Epidermal melanocyte (primary cell): ENCODE measurements around the gene SFT2D1.

Source experiments
- DNase-seq: peaks from one replicate; pipeline ENCODE4 v3.0.0; 2011; ENCODE audit warnings: low spot score; ENCODE audit not compliant: insufficient read length

The SFT2D1 gene

GRCh38 chr6:166307082-166308032 lies 35.0 kb downstream of the SFT2D1 start:
- no peak for DNase-seq

DNA sequence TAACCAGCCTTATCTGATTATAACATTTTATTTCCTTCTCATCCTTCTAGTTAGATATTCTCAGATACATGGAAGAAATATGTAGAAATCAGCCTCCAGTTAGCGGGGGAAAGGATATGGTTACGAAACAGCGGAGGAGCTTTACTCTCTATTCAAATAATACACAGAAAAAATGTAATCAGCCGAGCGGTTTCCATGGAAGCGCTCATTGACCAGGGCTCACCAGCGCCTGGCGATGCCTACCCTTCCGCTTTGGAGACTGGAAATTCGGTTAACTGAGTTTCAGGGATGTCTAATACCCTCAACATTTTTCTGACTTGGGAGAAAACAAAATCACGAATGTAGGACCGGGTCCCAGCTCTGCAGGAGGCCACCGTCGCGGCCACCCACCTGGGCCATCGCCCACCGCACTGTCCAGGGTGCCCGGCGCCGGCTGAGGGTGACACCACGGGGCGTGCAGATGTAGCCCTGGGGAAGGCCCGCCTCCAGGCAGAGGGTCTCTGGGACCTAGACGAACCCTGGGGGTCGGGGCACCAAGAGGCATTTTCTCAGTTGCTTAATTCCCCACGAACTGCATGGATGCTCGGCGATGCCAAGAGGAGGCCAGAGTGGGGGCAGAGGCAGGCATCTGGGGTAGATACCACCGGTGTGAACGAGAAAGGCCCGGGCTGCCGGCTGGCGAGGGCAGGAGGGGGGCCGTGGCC lies 35.8 kb downstream of the SFT2D1 start:
- DNase-seq: no peak

GRCh38 chr6:166305562-166306117 lies 36.7 kb downstream of the SFT2D1 start:
- DNase-seq: no peak

DNA sequence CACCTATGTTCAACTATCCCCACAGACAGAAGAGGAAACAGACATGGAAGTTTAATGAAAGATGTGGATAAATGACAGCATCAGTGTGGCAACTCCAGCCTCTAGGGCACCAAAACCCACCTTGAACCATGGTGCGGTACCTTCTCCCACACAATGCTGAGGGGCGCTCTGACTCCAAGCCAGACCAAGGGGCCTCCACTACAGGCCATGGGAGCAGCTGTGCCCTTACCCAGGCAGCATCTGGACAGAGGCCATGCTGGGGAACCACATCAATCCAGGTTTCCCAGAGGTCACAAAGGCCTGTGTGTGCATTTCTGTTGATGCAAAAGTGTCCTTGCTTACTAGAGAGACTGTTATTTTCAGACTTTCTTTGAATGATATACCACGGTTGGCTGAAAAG lies 38.2 kb downstream of the SFT2D1 start:
- DNase-seq: no peak

DNA sequence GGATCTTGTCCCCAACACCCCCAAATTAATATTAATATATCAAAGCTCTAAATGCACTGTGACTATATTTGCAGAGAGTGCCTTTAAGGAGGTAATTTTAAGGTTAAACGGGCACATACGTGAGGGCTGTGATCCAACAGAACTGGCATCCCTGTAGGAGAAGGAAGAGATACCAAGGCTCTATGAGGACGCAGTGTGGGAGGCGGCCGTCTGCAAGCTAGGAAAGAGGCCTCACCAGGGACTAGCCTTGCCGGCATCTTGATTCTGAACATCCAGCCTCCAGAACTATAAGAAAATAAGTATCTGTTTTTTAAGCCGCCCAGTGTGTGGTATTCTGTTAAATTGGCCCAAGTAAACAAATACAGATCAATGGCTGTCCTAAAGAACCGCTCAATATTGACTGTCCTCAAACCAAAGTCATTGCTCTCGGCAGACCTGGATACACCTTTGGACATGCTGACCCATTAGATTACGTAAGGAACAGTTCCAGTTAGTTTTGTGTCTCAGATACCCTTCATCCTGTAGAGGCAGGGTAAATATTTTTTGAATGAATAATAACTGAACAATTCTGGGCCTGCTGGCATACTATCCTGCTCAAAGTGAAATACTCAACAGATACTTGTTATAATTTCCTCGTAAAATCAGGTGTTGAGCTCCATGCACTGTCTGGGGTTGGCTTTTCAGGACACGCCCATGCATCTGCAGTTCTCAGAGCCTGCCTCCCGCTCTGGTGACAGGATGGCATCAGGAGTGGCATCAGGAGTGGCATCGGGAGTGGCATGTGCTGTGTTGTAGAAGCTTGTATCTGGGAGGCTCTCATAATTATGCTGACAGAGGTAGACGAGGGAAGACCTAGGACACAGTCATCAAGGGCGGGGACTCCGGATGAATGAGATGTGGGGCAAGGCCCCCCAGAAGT lies 40.5 kb downstream of the SFT2D1 start:
- DNase-seq: no peak

DNA sequence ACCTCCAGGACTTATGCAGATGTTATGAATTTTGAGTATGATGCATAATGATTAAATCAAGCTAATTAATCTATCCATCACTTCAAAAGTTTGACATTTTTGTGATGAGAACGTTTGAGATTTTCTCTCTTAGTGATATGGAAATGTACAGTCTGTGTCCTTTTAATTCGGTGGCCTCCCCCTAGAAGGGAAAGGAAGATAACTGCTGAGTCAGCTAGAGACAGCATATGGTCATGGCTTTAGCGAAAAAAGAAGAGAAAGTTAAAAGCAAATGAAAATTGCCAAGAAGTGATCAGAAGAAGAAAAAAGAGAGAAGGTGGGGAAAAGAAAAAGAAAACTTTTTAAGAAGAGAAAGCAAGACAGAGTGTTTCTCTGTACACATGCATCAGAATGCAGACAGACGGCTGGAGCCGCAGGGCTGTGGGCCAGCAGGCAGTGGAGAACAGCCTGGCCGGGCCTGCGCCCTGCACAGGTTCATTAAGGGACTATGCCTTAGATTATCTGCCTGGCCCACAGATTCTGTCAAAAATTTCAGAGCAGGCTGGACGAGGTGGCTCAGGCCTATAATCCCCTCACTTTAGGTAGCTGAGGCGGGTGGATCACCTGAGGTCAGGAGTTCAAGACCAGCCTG lies 41.9 kb downstream of the SFT2D1 start:
- DNase-seq: no peak

DNA sequence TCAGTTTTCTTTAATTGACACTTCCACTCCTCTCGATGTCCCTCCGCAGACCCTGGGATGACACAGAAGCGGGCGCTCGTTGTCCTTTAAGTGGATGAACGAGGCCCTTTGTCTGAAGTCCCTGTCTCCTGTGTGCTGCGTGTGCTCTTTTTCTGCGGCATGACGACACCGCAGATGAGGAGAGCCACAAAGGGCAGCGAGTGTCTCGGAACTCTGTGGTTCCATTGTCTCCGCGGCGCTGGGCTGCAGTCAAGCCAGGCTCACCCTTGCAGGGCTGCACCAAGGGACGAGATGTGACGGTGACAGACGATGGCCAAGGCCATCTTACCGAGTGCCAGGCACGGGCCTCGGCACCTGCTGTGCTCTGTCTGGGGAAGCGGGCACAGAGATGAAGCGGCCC lies 44.7 kb downstream of the SFT2D1 start:
- no peak for DNase-seq

DNA sequence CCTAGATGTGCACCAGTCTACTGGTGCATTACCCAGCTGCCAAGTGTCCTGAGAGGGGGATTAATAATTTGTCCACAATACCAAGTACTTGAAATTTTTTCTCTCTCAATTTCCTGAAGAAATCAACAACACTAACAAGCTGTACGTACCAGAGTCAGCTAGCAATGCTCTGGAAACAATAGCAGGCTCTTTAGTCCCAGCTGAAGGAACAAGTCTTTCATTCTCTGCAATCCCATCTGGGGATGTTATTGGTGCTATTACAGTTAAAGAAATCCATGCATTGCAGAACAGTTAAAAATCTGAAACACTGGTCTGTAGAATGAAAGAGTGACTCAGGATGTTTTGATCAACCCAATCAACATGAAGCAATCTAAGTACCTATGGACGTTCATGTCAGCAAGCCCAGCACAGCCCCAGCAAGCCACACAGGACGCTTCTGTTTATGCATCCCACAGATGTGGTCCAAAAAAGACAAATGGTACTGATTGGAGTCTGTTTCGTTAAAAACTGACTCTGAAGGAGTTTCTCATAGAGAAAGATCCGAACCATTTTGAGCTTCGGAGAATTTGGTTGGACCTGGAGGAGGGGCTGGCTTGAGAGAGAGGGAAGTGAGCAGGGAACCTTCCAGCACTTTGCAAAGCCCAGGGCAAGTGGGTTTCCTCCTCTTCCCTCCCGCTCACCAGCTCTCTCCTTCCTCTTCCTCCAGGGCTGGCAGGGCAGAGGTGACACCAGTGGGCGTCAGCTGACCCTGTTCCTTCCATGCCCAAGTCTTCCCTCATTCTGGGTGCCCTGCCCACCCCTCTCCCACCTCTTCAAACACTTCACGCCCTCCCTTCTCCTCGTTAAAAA lies 46.1 kb downstream of the SFT2D1 start:
- no peak for DNase-seq

DNA sequence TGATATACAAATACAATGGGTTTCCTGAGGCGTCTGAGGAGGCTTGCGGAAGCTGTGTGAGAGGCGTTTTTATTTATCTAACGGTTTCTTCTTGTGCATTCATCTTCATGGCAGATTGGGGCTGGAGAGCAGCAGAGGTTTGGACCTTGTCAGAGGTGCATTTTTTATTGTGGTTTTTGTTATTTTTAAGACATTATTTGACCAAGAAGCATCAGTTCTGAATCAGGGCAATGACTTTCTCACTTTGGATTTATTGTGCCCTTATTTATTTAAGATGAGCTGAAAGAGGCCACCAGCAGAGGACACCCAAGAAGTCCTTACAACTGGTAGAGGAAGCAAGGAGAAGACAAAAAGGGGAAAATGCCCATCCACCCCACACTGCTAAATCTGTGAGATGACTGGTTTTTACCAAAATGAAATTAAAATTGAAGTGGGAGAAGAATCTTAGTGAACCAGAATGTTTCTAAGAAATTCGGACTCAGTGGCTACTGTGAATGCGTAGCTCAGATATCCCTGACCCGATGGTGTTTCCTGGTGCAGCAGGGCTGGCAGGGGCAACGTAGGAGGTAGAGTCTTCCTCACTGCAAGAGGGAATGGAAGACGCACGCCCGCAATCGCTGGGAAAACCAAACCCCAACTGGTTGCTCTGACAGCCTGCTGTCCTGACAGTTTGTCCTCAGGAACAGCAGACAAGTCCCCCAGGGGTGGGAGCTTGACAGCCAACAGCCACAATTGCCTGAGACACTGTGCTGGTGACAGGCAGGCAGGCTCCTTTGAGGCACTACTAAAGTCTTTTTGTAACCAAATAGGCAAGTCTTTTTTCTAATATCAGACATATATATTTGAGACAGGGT lies 48.4 kb downstream of the SFT2D1 start:
- no peak for DNase-seq

DNA sequence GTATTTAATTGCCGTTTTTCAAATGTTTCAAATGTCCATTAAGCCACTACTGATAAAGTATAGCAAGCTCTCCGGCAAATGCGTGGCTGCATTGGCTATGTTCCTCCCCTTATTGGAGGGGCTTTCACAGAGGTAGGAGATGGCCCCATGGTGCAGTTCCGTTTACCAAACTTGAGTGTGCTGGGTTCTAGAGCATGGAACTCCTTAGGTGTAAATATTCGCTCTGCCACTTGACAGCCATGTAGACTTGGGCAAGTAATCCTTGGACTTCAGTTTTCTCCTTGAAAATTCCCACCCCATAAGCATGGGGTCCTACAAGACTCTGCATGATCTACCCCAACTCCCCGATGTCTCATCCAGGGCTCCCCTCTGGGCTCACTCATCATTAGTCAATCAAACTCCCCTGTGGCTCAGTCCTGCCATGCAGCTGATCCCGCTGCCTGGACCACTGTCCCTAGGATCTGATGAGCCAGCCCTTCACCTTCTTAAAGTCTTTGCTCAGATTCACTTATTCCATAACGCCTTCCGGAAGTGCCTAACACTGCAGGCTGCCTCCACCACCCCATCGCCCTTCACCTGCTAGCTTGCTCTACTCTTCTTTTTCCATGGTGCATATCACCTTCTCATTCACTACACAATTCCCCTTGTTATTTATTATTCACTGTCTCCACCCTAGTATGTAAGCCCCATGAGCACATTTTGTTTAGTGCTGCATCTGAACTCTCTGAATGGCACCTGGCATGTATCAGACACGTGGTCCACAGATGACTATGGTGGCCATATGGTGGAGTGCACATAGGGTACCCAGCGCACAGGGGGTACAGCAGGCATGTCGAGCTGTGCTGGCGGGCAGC lies 52.9 kb downstream of the SFT2D1 start:
- no peak for DNase-seq

GRCh38 chr6:166286839-166287271 lies 55.5 kb downstream of the SFT2D1 start:
- no peak for DNase-seq

GRCh38 chr6:166285233-166285632 lies 57.1 kb downstream of the SFT2D1 start:
- DNase-seq: no peak

- DNase-seq: no peak
Observed at GRCh38 chr6:166284640-166285039, 57.7 kb downstream of the SFT2D1 start.

- no peak for DNase-seq
Observed at GRCh38 chr6:166282394-166283032, 59.8 kb downstream of the SFT2D1 start.

DNA sequence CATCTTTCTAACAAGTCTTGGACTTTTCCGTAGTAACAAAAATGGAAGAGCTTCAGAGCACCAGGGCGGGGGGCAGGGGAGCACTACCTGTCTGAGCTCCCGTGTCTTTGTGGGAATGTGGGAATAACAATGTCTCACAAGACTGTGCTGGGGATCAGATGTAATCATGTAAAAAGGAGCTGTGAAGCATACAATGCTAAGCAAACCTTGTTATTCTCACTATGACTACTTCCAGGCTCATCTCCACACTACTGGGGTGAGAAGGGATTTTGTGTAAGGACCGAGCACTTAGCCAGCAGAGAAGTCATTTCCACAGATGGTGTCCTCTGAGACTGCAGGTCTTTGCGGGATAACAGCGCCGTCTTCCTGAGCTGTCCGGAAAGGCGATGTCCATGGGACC lies 61.2 kb downstream of the SFT2D1 start:
- DNase-seq: no peak

GRCh38 chr6:166279393-166279679 lies 63.0 kb downstream of the SFT2D1 start:
- no peak for DNase-seq

DNA sequence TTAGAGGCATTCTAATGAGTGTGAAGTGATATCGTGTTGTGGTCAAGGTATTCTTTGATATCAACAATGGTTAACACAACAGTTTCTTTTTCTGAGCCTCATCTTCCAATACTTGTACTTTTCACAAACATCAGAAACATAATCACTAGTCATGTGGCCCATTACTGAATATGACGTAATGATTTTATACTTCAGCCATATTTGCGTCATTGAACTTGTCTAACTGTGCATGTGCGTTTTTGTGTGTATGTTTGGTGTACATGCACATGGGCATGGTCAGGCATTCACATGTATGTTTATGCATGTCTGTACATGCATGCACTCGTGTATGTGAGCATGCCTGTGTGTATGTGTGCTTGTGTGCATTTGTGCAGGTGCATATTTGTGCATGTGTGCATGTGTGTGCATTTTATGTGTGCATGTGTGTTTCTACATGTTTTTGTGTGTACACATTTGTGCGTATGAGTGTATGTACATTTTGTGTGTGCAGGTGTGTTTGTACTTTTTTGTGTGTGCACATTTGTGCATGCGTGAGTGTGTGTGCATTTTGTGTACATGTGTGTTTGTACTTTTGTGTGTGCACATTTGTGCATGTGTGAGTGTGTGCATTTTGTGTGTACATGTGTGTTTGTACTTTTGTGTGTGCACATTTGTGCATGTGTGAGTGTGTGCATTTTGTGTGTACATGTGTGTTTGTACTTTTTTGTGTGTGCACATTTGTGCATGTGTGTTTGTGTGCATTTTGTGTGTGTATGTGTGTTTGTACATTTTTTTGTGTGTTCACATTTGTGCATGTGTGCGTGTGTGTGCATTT lies 63.6 kb downstream of the SFT2D1 start:
- DNase-seq: no peak
